NCI-H69 (cell line): ENCODE measurements around the gene ATR.

Experiments
- DNase-seq: peaks from one replicate; lab custom pipeline; 2025; lab: John Stamatoyannopoulos, UW

Gene ATR

DNA sequence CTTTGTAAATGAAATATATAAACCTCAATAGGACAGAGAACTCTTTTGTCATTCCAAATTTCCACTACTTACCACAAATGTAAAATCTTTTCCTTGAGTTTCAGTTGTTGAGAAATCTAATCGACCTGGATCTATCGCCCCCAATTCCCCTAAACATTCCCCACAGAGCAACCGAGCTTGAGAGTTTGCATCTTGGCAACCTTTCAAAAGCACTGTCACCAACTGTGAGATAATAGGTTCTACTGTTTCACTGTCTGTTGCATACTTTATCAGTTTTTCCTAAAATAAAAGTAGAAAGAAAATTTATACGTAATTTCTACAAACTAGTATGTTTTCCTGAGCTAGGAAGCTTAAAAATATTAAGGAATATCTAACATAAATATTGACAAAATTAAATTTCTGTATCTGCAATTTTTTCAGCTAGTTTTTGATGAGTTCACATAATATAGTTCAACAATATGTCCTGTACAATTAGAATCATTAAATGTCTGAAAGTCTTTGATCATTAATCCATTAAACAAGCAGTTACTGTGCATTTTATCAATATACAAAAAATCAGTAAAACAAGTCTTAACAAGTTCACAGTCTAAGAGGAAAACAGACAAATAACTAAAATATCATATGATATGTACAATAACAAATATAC is 54.5 kb downstream of the ATR start:
- DNase-seq, result peak; percentile 27

- no peak for DNase-seq
These were observed 69.5 kb downstream of the ATR start for GRCh38 chr3:142509079-142509478.

DNA sequence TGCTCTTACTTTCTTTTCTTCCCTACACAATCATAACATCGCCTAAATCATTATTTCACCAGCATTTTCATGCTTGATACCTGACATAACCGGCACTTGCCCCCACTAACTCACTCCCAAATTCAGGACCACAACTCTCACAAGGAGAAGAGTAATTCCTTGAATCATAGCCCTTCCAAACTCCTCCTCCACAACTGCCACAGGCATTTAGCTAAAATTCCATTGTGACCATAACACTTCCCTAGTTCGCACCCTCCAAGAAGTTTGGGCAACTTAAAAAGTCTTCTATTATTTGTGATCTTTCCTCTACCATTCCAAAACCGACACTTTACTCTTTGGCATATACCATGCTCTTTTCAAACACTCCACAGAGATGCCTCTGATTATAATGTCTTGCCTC is 71.3 kb downstream of the ATR start:
- no peak for DNase-seq

GRCh38 chr3:142502187-142502985 is 76.1 kb downstream of the ATR start:
- DNase-seq, result no peak

DNA sequence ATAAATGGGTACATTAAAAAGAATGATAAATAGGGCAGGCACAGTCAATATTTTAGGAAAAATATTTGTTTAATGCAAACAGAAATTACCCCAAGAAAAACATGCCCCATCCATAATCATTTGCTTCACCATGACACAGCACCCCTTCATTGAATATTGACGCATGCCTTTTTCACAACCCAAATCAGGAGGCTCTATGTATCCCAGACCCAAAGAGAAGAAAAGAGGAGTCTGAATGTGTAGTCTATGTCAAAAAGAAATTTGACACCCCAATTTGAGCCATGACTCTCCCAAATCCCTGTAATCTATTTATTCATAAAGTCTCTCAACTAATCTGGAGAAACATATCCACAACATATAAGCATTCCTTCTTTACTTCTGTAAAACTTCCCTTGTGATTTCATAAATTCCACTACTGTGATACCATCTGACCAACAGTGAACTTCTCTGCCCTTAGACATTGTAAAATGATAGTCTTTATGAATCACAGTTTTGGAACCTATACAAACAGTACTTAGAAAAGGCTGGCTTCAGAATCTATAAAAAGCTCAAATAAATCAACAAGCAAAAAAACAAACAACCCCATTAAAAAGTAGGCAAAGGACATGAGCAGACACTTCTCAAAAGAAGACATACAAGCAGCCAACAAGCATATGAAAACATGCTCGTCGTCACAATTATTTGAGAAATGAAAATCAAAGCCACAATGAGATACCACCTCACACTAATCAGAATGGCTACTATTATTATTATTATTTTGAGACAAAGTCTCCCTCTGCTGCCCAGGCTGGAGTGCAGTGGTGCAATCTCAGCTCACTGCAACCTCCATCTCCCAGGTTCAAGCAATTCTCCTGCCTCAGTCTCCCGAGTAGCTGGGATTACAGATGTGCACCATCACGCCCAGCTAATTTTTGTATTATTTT is 77.3 kb downstream of the ATR start:
- DNase-seq, result no peak

GRCh38 chr3:142500211-142500610 is 78.3 kb downstream of the ATR start:
- DNase-seq, result no peak

- DNase-seq, result no peak
These were observed 79.9 kb downstream of the ATR start for GRCh38 chr3:142498397-142499180.

DNA sequence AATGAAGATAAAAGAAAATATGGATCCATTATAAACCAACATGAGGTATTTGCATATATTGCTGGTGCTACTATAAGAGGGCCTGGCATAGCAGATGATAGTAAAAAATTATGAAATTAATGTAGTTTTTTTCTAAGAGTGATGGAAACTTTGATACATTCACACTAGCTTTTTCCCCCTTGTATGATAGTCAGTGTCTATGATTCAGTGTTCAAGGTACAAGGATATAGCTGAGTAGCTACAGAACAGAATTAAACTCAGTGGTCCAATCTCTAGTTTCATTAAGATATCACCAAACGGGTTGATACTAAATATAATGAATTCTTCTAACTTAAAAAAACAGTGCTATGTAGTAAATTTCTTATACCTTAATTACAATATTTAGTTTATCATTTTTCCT is 80.8 kb downstream of the ATR start:
- no peak for DNase-seq

- no peak for DNase-seq
These were observed 83.4 kb downstream of the ATR start for GRCh38 chr3:142495103-142495502.

DNA sequence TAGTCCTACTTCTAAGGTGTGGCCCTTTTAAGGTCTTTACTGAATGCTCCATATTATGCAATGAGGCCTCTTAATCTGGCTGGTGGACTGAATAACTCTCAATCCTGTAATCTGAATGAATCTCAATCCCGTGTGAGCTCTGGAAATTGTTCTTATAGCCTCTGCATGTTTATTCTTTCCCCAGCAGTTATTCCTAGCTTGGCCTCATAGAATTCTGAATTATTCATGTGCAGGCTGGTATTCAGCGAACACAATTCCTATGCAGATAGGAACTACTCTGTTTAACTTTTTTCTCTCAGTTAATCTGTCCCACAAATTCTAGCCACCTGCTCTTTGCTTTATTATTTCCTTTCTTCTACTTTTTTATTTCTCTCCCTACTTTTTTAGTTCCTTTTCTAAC is 86.3 kb downstream of the ATR start:
- DNase-seq, result no peak

DNA sequence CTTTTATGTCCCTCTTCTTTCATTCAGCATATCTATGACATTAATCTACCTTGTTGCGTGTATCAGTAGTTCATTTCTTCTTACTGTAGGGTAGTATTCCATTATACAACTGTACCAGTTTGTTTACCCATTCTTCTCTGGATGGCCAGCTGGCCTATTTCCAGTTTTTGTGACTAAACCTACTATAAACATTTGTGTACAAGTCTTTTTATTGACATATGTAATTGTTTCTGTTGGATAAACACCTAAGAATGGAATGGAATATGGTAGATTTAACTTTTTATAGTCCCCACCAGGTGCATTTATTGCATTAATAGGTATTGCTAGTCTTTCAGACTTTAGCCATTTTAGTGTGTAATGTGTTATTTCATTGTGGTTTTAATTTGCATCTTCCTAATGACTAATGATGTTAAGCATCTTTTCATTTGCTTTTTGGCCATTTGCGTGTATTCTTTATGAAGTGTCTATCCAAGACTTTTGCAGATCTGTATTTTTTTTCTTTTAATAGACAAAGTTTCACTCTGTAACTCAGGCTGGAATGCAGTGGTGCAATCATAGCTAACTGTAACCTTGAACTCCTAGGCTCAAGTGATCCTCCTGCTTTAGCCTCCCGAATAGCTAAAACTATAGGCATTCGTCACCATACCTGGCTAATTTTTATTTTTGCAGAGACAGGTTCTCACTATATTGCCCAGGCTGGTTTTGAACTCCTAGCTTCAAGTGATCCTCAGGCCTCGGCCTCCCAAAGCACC is 88.8 kb downstream of the ATR start:
- DNase-seq, result no peak

GRCh38 chr3:142484912-142485435 is 93.6 kb downstream of the ATR start:
- DNase-seq, result no peak

GRCh38 chr3:142481196-142481595 is 97.3 kb downstream of the ATR start:
- DNase-seq, result no peak

- DNase-seq, result no peak
These were observed 107.7 kb downstream of the ATR start for GRCh38 chr3:142470826-142471225.

DNA sequence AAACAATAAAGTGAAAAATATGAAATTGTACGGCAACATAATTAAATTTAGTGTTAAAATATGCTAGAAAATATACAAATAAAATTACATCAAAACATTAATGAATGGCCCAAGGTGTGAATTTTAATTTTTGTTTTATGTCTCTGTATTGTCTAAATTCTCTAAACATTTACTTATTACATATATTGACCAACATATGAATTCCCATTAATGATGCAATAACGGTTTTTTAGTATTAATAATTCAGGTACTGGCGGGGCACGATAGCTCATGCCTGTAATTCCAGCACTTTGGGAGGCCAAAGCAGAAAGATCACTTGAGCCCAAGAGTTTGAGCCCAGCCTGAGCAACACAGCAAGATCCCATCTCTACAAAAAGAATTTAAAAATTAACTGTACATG is 110.1 kb downstream of the ATR start:
- DNase-seq, result no peak

DNA sequence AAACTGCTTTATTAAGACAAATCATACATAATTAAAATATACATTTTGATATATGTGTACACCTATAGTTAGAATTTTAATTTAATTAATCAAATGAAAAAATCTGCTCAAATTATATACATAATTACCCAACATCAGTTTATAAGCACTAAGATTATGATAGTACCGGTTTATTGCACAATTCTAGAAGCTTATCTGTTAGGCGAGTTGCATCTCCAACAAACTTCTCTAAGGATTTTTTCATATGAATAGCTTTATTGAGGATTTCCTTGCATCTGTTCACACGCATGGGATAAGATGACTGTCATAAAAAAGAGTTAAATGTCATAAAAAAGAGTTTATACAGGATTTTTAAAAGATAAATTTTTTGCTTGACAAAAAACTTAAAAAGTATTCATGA is 110.8 kb downstream of the ATR start:
- DNase-seq, result no peak

- no peak for DNase-seq
These were observed 117.8 kb downstream of the ATR start for GRCh38 chr3:142460689-142461088.

DNA sequence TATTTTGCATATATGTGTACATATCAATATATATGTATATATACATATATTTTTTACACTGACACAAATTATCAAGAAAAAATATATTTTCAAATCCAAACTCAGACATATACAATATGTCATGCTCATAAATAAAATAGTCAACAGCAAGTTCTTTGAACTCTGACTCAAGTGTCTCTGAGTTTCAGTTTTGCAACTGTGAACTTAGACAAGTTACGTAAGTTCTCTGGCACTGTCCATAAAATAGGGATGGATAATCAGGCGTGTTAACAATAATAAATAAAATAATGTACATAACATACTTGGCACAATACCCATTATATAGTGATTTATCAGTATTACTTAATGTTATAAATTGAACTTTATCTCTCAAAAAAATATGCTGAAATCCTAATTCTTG is 118.6 kb downstream of the ATR start:
- DNase-seq, result no peak

- DNase-seq, result no peak
These were observed 119.4 kb downstream of the ATR start for GRCh38 chr3:142459096-142459495.

- DNase-seq, result no peak
These were observed 127.7 kb downstream of the ATR start for GRCh38 chr3:142450881-142451280.

GRCh38 chr3:142450189-142450588 is 128.3 kb downstream of the ATR start:
- DNase-seq, result no peak
